HUES6 (cell line): ENCODE data around the gene BCL10.
"Not testable (repeated sequence)": the region's sequence is repeated elsewhere in the genome, so short reads cannot be mapped to it uniquely, and the experiment has no call there.

Experiments
- H3K27ac ChIP-seq: 2 replicates; pipeline ENCODE4 v1.7.0; 2013; ENCODE audit warnings: low read depth, mild to moderate bottlenecking, low read length, inconsistent platforms
- H3K27me3 ChIP-seq: 2 replicates; pipeline ENCODE4 v1.6.1; 2013; ENCODE audit warnings: low read length; ENCODE audit not compliant: control insufficient read depth, insufficient read depth
- H3K36me3 ChIP-seq: 2 replicates; pipeline ENCODE4 v1.6.1; 2013; ENCODE audit warnings: low read length; ENCODE audit not compliant: control insufficient read depth, insufficient read depth
- H3K4me1 ChIP-seq: 2 replicates; pipeline ENCODE4 v1.6.1; 2013; ENCODE audit warnings: low read length; ENCODE audit not compliant: control insufficient read depth, insufficient read depth
- H3K4me3 ChIP-seq: 2 replicates; pipeline ENCODE4 v1.5.1; 2013; ENCODE audit warnings: low read depth, low read length
- H3K9ac ChIP-seq: one replicate; pipeline ENCODE4 v1.6.1; 2013; ENCODE audit warnings: mild to moderate bottlenecking, low read length
- H3K9me3 ChIP-seq: 2 replicates; pipeline ENCODE4 v1.6.1; 2013; ENCODE audit warnings: low read depth, low read length; ENCODE audit not compliant: control insufficient read depth, insufficient read depth

Gene BCL10

DNA sequence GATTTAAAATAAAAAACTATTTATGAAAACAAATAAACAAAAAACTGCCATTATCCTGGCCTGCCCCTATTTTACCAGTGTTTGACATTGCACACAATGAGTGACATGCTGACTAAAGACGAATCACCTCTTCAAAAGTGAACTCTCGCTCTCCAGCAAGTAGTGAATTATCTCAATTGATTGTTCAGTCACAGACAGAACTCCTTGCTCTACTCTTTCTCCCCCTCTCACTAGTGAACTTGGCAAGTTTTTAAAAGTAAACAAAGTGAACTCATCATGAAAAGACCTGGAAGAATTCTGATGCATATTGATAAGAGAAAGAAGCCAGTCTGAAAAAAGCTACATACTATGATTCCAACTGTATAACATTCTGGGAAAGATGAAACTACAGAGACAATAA is 12.3 kb downstream of the BCL10 start:
- Histone ChIP-seq H3K4me1 (peaks cover 5% of the 10 kb centered on the region; the same call in 1 of the 2 replicates), H3K9ac (no peak overlapping the region), H3K36me3 (peaks cover 36% of the 10 kb centered on the region), H3K4me3 (no peak overlapping the region), H3K9me3 (peaks cover 20% of the 10 kb centered on the region), H3K27ac (no peak overlapping the region), H3K27me3 (no peaks in the 10 kb centered on the region)

DNA sequence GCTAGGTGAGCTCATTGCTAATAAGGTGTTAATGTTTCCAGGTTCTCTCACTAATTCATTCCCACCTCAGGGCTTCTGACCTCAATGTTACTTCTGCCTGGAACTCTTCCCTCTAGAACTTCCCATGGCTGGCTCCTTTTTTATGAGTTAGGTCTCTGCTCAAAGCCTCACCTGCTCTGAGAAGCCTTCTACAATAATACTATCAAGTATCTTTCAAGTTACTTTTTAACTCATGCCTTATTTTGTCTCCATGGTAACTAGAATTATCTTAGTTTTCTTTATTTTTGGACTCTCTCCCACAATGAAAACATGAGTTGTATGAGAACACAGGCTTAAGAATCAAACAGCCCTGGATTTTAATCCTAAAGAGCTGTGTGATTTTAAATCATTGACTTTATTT is 13.4 kb downstream of the BCL10 start:
- Histone ChIP-seq H3K9ac (no peak overlapping the region), H3K27ac (no peak overlapping the region), H3K36me3 (peaks cover 37% of the 10 kb centered on the region), H3K4me3 (no peak overlapping the region), H3K9me3 (peaks cover 20% of the 10 kb centered on the region), H3K4me1 (peaks cover 9% of the 10 kb centered on the region; the same call in 1 of the 2 replicates), H3K27me3 (no peaks in the 10 kb centered on the region)

DNA sequence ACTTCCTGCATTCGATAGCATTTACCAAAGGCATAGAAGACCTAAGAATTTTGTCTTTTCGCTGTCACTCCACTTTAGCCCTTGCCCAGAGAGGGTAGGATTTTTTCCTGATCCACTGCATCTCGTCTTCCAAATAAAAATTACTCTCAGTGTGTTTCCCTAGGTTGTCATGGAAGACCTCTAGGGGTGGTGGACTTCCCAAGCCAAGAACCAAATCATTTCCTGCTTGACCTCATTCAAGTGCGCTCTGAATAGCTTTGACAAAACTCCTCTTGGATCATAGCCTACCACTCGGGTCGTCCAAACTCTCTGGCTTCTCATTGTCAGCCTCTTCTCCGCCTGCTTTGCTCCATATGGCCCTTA is 16.5 kb downstream of the BCL10 start:
- Histone ChIP-seq H3K9me3 (peaks cover 20% of the 10 kb centered on the region), H3K27ac (no peak overlapping the region), H3K27me3 (no peaks in the 10 kb centered on the region), H3K4me1 (peaks cover 9% of the 10 kb centered on the region; the same call in 1 of the 2 replicates), H3K36me3 (peaks cover 42% of the 10 kb centered on the region), H3K4me3 (peak overlapping the region; percentile 92), H3K9ac (no peak overlapping the region)

DNA sequence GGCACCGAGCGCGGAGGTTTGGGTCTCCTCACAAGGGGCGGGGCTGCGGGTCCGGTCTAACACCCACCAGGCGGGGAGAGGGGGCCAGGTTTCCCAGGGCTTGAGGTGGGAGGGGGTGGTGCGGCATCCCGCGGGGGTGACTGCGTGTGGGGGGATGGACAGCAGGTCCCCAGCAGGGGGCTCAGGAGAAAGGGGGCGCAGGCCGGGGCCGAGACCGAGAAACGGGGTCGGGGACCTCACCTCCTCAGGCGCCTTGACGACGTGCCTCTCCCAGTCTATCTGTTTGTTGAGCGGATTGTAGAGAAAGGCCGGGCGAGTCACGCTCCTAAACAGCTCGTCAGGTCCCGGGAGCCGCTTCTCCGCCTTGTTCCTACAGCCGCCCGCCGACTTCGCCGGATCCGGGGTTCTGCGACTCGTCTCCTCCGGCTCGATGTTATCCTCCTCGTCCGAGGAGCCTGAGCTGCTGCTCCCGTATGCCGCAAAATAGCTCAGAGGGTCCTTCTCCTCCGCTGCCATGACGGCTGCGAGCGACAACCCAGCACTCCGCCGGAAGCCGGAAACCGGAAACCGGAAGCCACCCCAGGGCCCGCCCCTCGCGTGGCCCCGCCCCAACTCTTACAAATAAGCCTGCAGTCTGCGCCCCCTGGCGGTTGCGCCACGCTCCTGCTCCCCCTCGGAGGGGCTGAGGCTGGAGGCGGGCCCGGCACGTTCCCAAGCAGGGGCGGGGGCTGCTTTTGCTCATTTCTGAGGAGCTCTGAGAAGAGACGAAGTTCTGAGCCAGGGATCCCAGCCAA is 17.1 kb downstream of the BCL10 start, which contains the start of gene C1orf52:
Gene C1orf52, minus strand, starts transcription at position 545 of the 794 bp plus-strand sequence. Its CDS starts 29 bp downstream, at position 516.
- Histone ChIP-seq H3K4me3 (peak within 1 kb of the TSS; percentile 92), H3K27ac (0 out of 2 replicates have a peak within 1 kb of the TSS, but pooled peaks have one; percentile 12), H3K36me3 (peaks cover 42% of the 10 kb centered on the region), H3K27me3 (no peaks in the 10 kb centered on the region), H3K4me1 (peaks cover 9% of the 10 kb centered on the region; the same call in 1 of the 2 replicates), H3K9me3 (peaks cover 20% of the 10 kb centered on the region), H3K9ac (peak within 1 kb of the TSS; percentile 91)

DNA sequence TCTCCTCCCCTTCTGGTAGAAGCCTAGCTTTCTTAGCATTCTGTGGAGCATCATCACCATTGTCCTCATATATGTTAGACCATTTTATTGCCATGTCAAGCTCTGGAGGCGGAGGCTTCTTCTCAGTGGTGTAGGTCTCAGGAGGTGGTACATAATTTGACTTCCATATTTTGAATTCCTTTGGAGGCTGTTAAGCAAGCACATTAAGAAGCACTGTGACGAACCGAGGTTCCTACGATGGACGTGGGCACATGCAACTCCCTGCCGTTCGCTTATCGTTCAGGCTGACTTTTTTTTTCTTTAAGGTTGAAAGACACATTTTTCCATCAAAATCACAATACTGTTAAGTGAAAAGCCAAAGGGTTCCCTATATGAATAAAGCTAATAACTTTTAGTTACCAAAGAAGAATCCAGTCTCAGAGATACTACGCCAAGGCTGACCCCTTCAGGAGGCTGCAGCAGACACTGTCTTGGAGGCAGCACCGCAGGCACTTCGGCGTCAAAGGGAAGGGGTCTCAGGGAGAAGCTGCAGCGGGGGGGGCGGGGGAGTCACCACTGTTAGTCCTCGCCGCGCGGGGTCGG is 17.8 kb downstream of the BCL10 start:
- H3K4me3 ChIP-seq: peak overlapping the region; percentile 92
- peaks cover 42% of the 10 kb centered on the region for H3K36me3 ChIP-seq
- H3K9ac ChIP-seq: peak overlapping the region; percentile 61
- H3K9me3 ChIP-seq: peaks cover 20% of the 10 kb centered on the region
- H3K27me3 ChIP-seq: no peaks in the 10 kb centered on the region
- H3K27ac ChIP-seq: 0 out of 2 replicates have a peak overlapping the region, but pooled peaks have one; percentile 12
- peaks cover 9% of the 10 kb centered on the region; the same call in 1 of the 2 replicates for H3K4me1 ChIP-seq

DNA sequence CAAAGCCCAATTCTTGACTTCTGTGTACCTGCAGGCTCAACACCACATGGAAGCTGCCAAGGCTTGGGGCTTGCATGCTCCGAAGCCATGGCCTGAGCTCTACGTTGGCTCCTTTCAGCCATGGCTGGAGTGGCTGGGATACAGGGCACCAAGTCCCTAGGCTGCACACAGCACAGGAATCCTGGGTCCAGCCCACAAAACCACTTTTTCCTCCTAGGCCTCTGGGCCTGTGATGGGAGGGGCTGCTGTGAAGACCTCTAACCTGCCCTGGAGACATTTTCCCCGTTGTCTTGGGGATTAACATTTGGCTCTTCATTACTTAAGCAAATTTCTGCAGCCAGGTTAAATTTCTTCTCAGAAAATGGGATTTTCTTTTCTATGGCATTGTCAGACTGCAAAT is 27.4 kb downstream of the BCL10 start:
- not testable (repeated sequence) for H3K27me3 ChIP-seq, H3K27ac ChIP-seq, H3K9ac ChIP-seq, H3K4me3 ChIP-seq, H3K4me1 ChIP-seq
- Histone ChIP-seq H3K9me3 (peaks cover 27% of the 10 kb centered on the region), H3K36me3 (peaks cover 41% of the 10 kb centered on the region)

DNA sequence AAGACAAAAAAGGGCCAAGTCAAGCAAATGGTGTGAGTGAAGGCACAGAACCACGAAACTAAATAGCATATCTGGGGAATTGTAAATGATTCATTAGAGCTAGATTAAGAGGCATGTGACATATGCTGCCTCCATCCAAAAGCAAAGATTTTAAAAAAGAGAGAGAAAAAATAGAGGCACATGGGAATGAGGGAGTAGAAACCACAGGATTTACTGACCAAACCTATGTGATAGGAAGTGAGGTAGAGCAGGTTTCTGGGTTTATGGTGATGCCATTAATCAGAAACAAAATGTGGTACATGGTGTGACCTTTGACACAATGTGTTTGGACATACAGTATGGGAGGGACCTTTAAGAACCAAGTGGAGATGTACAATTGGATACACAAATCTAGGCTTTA is 30.5 kb downstream of the BCL10 start:
- Histone ChIP-seq H3K27ac (no peak overlapping the region), H3K4me3 (no peak overlapping the region), H3K36me3 (peaks cover 10% of the 10 kb centered on the region; the same call in 1 of the 2 replicates), H3K9ac (no peak overlapping the region), H3K9me3 (peaks cover 27% of the 10 kb centered on the region), H3K4me1 (peaks cover 8% of the 10 kb centered on the region; the same call in 1 of the 2 replicates), H3K27me3 (no peaks in the 10 kb centered on the region)

DNA sequence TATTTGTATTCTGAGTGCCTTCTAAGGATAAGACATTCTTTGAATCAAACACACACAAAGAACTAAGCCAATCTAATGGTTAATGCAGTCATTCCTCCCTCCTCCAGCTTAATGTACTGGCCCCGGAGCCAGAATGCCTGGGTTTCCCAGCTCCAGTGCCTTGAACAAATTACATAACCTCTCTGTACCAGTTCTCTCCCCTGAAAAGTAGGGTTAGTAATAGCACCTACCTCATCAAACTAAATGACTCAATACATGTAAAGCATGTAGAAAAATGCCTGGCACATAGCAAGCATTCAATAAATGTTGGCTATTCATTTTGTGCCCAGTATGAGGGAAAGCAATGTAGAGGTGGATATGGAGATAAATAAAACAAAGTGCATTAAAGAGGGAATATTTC is 31.0 kb downstream of the BCL10 start:
- peaks cover 10% of the 10 kb centered on the region; the same call in 1 of the 2 replicates for H3K4me1 ChIP-seq
- no peak overlapping the region for H3K9ac ChIP-seq
- H3K36me3 ChIP-seq: peaks cover 6% of the 10 kb centered on the region; the same call in 1 of the 2 replicates
- H3K27me3 ChIP-seq: no peaks in the 10 kb centered on the region
- no peak overlapping the region for H3K27ac ChIP-seq
- H3K4me3 ChIP-seq: no peak overlapping the region
- peaks cover 25% of the 10 kb centered on the region for H3K9me3 ChIP-seq

DNA sequence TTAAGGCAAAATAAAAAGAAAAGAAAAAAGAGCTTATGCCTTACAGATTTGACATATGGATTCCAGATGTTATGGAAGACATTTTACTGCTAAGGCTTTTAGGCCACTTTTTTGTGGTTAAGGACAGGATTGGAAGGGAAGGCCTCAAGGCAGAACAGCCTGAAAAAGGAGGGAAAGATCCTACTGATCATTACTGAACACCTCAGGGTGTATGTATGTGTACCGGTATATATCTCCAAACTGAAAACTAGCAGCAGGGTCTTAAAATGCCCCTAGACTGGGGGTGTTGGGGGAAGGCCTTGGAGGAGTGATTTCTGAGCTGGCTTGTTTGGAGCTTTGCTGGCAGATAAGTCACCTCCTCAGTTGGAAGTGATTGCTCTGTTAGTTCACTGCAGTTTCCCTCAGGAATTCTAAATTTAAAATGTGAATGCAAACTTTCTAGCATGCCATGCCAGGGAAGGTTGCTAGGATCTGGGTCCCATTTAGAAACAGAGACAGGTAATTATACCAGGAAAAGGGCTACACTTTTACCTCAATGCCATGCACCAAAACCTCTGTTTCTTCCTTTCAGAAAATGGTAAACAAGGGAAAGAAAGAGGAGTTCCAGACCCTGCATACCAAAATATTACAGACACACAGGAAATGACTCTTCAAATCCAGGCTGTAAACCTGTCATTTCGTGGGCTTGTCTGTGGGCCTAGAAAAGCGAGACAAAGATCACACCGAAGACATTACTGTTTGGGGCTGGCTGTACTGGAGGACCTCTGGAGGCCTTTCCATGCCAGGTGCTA is 32.0 kb downstream of the BCL10 start:
- peaks cover 15% of the 10 kb centered on the region for H3K9me3 ChIP-seq
- H3K4me1 ChIP-seq: peaks cover 11% of the 10 kb centered on the region; the same call in 1 of the 2 replicates
- no peak overlapping the region for H3K27ac ChIP-seq
- no peak overlapping the region for H3K9ac ChIP-seq
- no peaks in the 10 kb centered on the region for H3K27me3 ChIP-seq
- no peak overlapping the region for H3K4me3 ChIP-seq
- H3K36me3 ChIP-seq: no peaks in the 10 kb centered on the region

DNA sequence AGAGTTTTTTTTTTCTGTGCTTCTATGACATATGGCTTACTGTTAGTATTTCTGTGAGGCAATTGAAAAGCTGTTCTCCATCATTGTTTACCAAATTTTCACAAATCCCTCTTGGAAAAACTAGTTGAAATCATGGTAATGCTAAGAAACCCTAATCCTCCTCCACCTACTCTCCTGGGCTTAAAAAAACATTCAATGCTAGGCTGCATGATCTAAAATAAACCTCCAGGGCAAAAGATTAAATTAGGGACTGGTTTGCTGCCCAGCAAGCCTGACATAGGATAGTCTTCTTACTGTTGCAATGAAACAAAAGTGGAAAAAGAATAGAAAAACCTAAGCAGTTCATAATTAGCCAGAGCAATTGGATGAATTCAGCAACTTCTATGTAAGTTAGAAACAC is 33.1 kb downstream of the BCL10 start:
- peaks cover 6% of the 10 kb centered on the region; the same call in 1 of the 2 replicates for H3K9me3 ChIP-seq
- no peaks in the 10 kb centered on the region for H3K27me3 ChIP-seq
- no peaks in the 10 kb centered on the region for H3K36me3 ChIP-seq
- H3K4me3 ChIP-seq: no peak overlapping the region
- H3K9ac ChIP-seq: no peak overlapping the region
- H3K27ac ChIP-seq: no peak overlapping the region
- peaks cover 11% of the 10 kb centered on the region; the same call in 1 of the 2 replicates for H3K4me1 ChIP-seq
